Daoy (cell line): Measurements from ENCODE around the gene ADAMTSL2. TPM values are rescaled to one million over a fixed set of nuclear protein-coding genes. Genes with fewer than 3 reads are reported as not detected.

Experiments used
- DNase-seq: peaks from one replicate; pipeline ENCODE4 v3.0.0-alpha.2; 2015; ENCODE audit warnings: low read depth
- total RNA-seq: library from RNA; depleted of rRNA; stranded (reverse); fragments of >200 nt; shearing (Covaris generic); gene quantifications from 2 replicates; pipeline ENCODE4 v1.2.3, GENCODE V29; 2014

ADAMTSL2 gene
- total RNA-seq, 1 experiment from 2014 or later: not detected

GRCh38 chr9:133574771-133575170 lies 40.3 kb downstream of the ADAMTSL2 start:
- no peak for DNase-seq

DNA sequence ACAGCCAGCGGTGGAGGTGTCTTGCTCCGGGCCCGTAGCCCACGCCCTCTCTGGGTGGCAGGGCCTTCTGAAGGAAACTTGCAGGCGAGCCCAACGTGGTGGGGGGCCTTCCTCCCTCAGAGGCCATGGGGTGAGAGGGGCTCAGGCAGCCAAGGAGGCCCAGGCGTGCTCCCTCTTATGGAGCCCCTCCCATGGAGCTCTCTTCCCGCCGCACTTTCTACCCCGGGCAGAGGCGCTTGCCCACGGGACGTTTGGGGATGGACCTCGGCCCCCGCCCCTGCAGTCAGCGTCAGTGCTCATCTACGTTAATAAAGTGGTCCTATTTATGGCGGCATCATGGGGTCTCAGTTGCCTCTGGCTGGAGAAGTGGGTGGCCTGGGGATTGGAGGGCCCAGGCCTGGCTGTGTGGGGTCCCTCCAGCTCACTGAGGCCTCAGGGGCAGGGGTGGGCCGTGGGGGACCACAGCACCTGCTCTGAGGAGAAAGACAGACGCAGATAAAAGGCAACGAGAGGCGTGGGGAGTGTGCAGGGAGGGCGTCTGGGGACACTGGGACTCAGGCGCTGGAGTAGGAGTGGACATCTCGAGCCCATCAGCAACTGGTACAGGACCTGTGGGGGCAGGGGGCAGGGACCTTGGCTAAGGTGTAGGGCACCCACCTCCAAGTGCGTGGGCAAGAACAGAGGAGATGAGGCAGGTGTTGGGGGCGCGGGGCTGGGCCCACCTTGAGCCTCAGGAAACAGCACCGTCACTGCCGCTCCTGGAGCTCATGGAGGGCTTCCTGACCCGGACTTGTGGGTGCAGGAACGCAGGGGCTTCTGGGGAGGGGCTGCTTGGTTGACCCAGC lies 40.9 kb downstream of the ADAMTSL2 start:
- DNase-seq: no peak

DNA sequence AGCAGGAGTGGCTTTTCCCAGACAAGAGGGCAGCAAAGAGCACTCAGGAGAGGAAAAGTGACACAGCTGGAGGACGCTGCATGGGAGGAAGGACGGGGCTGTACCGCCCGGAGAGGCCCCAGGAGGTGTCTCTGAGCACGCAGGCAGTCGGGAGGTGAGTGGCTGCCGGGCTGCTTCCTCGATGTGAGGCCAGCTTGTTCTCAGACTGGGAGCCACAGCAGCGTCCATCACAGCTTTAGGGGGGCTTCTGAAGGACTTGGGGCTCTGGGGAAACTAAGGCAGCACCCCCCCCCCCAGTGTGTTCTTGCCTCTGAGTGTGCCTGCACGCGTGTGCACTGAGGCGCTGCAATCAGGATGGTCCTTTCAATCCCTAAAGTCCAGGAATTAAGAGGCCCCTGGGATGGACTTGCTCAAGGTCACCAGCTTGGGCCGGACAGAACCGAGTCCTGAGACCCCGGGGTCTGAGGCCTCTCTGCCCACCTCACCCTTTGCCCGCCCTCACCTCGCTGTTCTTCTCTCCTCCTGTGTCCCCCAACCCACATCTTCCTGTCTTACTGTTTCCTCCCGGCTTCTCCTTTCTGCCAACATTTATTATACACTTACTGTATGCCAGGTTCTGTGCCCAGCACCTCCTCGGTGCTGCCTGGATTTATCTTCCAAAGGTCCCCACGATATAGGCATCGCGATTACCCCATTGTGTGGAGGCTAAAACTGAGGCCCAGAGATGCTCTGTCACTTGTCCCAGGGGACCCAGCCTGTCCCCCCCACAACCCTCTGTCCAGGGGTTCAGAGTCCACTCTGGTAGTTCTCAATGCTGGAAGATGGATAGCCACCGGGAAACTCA lies 41.7 kb downstream of the ADAMTSL2 start:
- no peak for DNase-seq

DNA sequence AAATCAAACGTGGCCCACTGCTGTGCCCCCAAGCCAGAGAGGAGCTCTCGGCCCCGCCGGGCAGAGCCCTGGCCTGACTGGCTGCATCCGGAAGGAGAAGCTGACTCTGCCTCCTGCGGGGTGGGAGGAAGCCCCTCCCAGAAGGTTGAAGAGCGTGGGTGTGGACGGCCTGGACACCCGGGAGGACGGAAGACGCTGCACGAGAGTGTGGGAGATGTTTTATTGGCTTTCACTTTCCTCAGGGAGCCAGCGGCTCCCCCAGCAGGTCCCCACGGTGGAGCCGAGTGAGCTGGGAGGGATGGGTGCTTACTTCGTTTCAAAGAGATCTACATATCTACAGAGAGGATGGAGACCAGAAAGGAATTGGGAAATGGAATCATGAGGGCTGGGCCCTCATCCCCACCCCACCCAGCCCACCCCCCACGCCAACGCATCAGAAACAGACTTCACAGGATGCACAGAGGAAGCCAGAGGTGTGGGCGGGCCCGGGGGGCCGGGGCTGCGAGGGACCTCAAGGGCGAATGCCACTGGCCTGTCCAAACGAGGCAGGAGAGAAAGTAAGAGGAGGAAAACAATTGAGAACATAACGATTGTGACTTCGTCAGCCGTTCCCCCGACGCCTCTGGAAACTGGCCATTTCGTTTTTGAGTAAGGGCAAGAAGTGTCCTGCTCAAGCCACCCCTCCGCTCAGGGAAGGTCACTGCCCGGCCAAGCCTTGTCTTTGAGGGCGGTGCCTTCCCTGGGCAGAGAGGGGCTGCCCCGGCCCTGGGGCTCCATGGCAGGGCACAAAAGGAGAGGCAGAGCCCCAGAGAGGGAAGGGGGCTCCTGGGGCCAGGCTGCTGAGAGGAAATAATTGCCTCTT lies 42.6 kb downstream of the ADAMTSL2 start:
- peak; percentile 46 for DNase-seq

DNA sequence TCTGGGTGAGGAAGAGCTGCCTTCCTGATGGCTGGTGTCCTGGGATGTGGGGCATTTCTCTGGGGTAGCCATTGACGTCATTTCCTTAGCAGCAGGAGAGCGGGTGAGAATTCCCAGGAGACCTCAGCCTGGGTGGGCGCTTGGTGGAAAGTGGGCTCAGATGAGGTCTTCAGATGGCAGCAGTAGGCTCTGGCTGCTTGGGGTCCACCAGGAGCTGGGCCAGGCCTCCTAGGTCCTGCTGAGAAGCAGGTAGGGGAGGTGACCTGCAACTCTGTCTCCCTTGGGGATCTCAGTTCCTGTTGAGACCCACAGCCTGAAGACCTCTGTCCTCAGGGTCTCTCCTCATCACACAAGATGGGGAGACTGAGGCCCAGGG lies 43.2 kb downstream of the ADAMTSL2 start:
- DNase-seq: peak; percentile 44

DNA sequence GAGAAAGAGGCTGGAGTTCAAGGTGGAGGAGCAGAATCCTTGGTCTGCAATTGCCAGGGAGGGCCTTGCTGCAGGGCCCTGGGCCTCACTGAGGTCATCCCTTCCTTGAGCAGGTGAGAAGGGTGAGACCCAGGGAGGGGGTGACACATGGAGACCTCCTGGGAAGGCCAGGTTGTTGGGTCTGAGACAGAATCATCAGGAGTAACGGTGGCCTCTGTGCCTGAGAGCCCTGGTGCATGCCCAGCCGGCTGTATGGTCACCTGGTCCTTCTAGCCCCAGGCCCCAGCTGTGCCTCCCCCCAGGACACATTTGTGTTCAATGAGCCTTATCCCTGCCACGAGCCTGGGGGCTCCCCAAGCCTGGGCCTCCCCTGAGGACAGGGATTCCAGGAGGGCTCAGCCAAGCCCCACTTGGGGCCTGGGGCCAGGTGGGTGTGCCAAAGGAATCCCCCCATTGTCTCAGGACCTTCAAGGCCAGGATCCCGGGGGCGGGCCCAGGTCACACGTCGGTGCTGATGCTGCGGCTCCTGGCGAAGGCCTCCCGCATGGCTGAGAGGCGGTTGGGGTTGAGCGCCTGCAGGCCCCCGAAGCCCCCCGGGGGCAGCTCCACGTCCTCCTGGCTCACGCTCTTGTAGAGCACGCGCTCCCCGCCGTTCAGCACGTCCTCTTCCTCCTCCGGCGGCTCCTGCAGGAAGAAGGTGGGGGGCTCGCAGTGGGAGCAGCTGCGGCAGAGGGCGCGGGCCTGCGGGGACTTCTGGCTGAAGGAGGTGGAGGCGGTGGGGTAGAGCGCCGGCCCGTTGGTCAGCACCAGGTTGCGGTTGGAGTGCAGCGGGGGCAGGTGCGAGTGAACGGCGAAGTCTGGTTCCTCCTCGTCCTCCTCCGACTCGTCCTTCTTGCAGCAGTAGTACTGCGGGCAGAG lies 44.3 kb downstream of the ADAMTSL2 start:
- DNase-seq: no peak

GRCh38 chr9:133579601-133580418 lies 45.3 kb downstream of the ADAMTSL2 start:
- DNase-seq: no peak

GRCh38 chr9:133580419-133580738 lies 45.9 kb downstream of the ADAMTSL2 start:
- DNase-seq: no peak

DNA sequence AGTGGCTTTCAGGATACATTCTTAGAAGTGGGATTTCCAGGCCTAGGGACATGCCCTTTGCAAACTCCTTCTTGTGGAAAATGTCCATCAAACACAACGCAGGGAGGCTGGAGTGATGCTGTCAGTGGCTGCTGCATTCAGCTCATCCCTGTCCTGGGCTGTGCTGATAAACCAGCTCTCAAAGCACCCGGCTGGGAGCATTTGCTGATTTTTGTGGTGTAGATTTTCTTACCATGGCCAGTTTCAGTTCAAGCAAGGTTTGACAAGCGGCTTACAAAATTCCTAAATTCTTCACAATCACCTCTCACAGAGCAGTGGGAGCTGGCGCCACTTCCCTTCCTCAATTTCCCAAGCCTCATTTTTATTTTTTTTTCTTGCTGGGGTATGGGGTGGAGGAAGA lies 46.5 kb downstream of the ADAMTSL2 start:
- DNase-seq: no peak

DNA sequence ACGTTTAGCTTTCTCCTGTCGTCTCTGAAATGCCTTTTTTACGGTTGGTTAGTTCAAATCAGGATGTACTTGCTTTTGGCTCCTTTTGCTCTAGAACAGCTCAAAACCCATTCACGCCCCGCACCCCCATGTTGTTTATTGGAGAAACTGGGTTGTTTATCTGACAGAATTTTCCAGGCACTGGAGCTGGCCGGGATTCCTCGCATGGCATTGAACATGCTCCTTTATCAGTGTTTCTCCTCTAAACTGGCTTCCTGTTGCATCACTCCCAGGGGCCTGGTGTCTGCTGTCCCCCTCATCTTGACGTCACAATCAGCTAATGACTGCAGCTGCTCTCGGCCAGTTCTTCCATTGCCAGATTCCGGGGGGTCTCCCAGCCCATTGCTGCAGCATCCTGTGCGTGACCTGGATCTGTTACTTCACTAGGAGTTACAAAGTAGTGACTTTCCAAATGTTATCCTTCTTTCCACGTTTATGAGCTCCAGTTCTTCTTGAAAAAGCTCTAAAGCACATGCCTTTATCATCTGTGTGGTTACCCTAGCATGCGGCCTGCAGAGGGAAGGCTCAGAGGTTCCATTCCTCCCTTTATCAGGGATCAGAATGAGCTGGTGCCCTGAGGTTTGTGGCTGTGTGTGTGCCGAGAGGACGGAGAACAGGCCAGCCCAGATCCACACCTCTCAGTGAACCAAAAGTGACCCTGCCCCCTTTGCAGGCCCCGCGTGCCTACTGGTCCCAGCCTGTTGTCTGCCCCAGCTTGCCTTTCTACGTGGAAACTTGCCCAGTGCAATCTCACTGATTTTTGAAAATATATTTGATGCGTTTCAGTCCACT lies 47.2 kb downstream of the ADAMTSL2 start:
- no peak for DNase-seq

GRCh38 chr9:133582501-133583045 lies 48.1 kb downstream of the ADAMTSL2 start:
- DNase-seq: no peak

DNA sequence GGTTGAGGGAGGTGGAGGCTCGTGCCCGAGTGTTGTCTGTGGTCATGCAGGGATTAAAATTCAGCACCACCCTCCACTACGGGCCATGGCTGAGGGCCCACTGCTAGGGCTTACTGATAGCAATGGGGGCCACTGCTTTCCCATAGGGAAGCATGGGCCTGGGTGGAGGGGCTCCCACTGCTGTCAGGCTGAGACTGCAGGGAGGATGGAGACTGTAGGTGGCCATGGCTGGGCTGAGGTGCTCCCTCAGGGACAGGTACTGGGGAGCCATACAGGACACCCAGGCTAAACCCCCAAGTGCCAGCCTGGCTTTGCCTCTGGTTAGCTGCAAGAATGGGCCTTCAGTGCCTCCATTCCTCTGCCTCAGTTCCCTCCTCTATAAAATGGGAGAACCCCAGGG lies 48.6 kb downstream of the ADAMTSL2 start:
- DNase-seq: no peak

- no peak for DNase-seq
These were observed 49.1 kb downstream of the ADAMTSL2 start for GRCh38 chr9:133583586-133583985.

GRCh38 chr9:133584167-133584558 lies 49.7 kb downstream of the ADAMTSL2 start:
- no peak for DNase-seq

DNA sequence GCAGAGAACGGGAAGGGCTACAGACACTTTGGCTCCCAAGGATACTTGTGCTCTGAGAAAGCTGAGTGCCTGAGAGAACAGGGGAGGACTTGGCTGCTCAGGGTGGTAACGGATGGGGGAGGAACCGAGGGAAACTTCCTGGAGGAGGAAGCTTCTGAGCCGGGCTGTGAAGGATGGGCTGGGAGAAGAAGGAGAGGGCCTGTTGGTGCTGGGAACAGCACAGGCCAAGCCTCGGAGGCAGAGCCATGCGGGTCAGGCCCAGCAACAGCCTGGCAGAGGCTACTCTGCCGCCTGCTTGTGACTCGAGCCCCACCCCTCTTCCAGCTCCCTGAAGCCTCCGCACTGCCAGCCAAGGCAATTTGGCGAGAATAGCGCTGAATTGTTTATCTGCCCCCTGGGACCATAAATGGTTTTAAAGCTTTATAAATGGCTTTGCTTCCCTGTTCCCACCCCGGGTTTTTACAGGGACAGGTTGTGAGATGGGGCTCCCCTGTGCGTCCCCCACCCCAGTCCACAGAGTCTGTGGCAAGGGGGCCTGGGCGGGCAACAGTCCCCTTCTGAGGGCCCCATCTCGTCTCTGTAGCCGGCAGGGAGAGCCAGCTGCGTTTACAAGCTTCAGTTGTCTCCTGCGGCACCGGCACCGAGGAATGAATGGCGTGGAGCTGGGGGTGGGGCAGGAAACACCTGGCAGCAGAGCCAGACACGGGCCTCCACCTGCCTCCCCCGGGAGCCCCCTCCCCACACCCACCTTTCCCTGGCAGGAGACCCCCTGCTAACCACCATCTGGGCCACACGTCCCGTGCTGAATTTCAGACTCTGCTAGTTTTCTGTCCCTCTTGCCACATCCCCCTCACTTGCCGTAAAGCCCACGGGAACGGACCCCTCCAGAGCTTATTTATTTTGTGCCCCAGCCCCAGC lies 50.3 kb downstream of the ADAMTSL2 start:
- DNase-seq: no peak

DNA sequence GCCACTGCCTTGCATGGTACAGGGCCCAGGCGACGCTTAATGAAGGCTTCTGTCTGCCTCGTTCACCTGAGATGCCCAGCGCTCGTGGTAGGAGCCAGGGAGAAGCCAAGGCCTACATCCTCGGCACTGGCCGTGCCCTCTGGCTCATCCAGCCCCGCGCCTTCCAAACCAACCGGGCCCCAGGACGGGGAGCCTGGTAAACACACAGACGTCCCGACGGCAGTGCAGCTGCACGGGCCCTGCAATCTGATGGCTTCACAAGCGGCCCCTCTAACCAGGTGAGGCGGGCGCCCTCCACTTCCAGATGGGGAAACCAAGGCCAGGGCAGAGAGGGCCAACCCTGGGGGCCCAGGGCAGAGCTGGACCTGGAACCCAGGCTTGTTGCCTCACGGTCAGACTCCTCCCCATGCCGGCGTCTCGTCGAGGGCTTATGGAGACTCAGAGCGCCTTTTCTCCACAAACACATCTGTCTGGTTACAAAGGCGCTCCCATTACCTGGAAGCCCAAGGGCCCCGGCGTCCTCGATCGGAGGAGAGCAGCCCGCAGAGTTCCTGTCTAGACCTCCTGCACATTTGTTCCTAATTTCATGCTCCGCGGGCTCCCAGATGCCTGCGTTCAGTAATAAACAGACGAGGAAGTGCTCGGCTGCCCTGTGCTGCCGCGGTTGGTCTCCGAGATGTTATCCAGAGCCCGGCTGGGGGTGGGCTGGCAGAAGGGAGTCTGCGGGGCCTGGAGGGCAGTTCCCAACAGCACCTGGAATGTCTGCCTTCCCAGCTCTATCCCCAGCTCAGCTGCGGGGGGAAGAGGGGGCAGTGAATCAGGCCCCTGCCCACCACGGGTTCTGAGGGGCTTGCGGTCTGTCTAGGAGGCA lies 51.2 kb downstream of the ADAMTSL2 start:
- no peak for DNase-seq

DNA sequence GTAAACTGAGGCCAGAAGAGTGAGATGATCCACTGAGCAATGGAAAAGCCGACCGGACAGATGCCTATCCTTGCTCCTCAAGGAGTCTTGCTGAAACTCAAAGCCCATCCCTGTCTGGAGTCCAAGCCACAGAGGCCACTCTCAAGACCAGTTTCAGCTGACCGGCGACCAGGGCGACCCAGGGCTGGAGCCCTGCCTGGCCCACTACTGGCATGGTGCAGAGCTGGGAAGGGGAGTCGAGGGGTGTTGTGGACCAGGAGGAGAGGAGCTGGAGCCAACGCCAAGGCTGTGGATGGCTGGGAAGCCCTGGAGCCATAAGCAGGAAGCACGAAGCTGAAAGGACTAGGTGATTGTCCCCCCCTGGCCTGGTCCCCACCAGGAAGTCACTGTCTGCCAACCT lies 52.5 kb downstream of the ADAMTSL2 start:
- DNase-seq: no peak
